ENCODE measurements around the gene ZNF774. TPM values are rescaled to one million over a fixed set of nuclear protein-coding genes. Genes with fewer than 3 reads are reported as not detected.
"Not testable (repeated sequence)": the region's sequence is repeated elsewhere in the genome, so short reads cannot be mapped to it uniquely, and the experiment has no call there.

Gene ZNF774
- total and polyA plus RNA-seq, 2 of the 13 experiments (the other 11 are each of a cell fraction or from before 2014, with no cell fraction given) = 0.59 to 1.4 TPM

GRCh38 chr15:90305355-90305754 is 46.7 kb upstream of the ZNF774 start:
- in situ Hi-C loops (cut with HindIII; ENCODE audit: extremely low pct_ligation_motif_present, low pct_unique_long_range_greater_than_20kb) = loop anchor here (10.0 kb wide), 1 partner anchor 299 kb away; no protein-coding TSS in a partner anchor
- POLR2A ChIA-PET = not testable (repeated sequence)

DNA sequence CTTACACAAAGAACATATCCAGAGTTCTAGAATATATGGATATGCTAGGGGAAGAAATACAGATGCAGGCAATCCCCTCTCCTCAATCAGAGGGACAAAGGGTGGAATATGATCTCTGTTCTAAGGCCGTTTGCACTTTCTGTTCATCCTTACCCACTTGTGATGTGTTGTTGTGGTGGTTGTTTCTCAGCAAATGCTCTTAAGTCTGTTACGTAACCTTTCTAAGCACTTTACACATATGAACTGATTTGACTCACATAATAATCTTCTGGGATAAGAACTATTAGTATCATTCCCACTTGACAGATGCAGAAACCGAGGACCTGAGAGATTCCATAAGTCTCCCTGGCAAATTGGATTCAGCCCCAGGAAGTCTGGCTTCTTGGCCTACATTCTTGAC is 46.2 kb upstream of the ZNF774 start:
- H3K4me1 ChIP-seq (ENCODE audit: insufficient read depth, low read length) = peaks cover 27% of the 10 kb centered on the region
- H2AFZ ChIP-seq (ENCODE audit: low read length) = no peak overlapping the region
- no peak overlapping the region for H3K4me2 ChIP-seq (ENCODE audit: low read depth, low read length)
- H3K9me3 ChIP-seq (ENCODE audit: low read length) = no peaks in the 10 kb centered on the region
- no peak overlapping the region for H3K4me3 ChIP-seq (replicated peaks in 1 of 3; ENCODE audit: insufficient read depth in 1 of 3, low read depth in 2 of 3, low read length in 3 of 3)
- in situ Hi-C loops (cut with HindIII; ENCODE audit: extremely low pct_ligation_motif_present, low pct_unique_long_range_greater_than_20kb) (loop anchor here (10.0 kb wide), 1 partner anchor 299 kb away; no protein-coding TSS in a partner anchor), intact Hi-C loops (cut with micrococcal nuclease; ENCODE audit: unreplicated experiment) (no loop called here)
- no peak for TF ChIP-seq GZF1 (CRISPR knock-in tag; IDR thresholded peaks at IDR 0.05)
- TF ChIP-seq CEBPB (IDR thresholded peaks at IDR 0.05; ENCODE audit: borderline replicate concordance, low read depth, low read length) = peak; percentile 27; the same call in 1 of the 2 replicates
- no peak for TF ChIP-seq MED8 (CRISPR knock-in tag; IDR thresholded peaks at IDR 0.05; ENCODE audit: insufficient replicate concordance)
- TF ChIP-seq NCOA1 (CRISPR knock-in tag; IDR thresholded peaks at IDR 0.05) = no peak
- TF ChIP-seq ZNF33B (CRISPR knock-in tag; IDR thresholded peaks at IDR 0.05) = no peak
- H3K36me3 ChIP-seq (replicated peaks in 1 of 2; ENCODE audit: control insufficient read depth in 1 of 2, insufficient read depth in 2 of 2, low read length in 2 of 2) = no peaks in the 10 kb centered on the region
- FAIRE-seq = no peak
- BruUV-seq (replicated peaks) = no TSS peak
- no peaks in the 10 kb centered on the region for H3K79me2 ChIP-seq (ENCODE audit: insufficient read depth, low read length)
- ATAC-seq = no peak
- H3K27me3 ChIP-seq (ENCODE audit: control insufficient read depth in 1 of 2, insufficient read depth in 2 of 2, low read length in 2 of 2) = peaks cover 0 to 4% of the 10 kb centered on the region in 2 experiments; a peak in 2 of 5 replicates
- H4K20me1 ChIP-seq (ENCODE audit: insufficient read depth, low read length) = no peaks in the 10 kb centered on the region
- no peak overlapping the region for H3K9ac ChIP-seq (ENCODE audit: insufficient read depth, low read depth, low read length)
- POLR2A ChIA-PET = no interaction called here
- DNase-seq (ENCODE audit: low spot score) = no peak
- 43% methylated on average over 3 of the region's 3 CpGs for WGBS (ENCODE audit: low lambda C conversion rate)
- CTCF ChIA-PET (ENCODE audit: low intra/inter-chr PET ratio, low total read pairs) = no interaction called here
- H3K27ac ChIP-seq (ENCODE audit: extremely low read length, insufficient read depth, low read length) = no peak overlapping the region

More at GRCh38 chr15:90305355-90305754, 46.7 kb upstream of the ZNF774 start:
- CTCF ChIA-PET (ENCODE audit: low intra/inter-chr PET ratio, low total read pairs); H3K27me3 ChIP-seq (ENCODE audit: control insufficient read depth in 1 of 2, insufficient read depth in 2 of 2, low read length in 2 of 2); H3K27ac ChIP-seq (ENCODE audit: extremely low read length, insufficient read depth, low read length); H2AFZ ChIP-seq (ENCODE audit: low read length); H3K36me3 ChIP-seq (replicated peaks in 1 of 2; ENCODE audit: control insufficient read depth in 1 of 2, insufficient read depth in 2 of 2, low read length in 2 of 2); intact Hi-C loops (cut with micrococcal nuclease; ENCODE audit: unreplicated experiment); ATAC-seq; H3K9ac ChIP-seq (ENCODE audit: insufficient read depth, low read depth, low read length); BruUV-seq (replicated peaks); DNase-seq (ENCODE audit: low spot score); H3K9me3 ChIP-seq (ENCODE audit: low read length); FAIRE-seq; H4K20me1 ChIP-seq (ENCODE audit: insufficient read depth, low read length); H3K79me2 ChIP-seq (ENCODE audit: insufficient read depth, low read length); H3K4me2 ChIP-seq (ENCODE audit: low read depth, low read length); H3K4me3 ChIP-seq (replicated peaks in 1 of 3; ENCODE audit: insufficient read depth in 1 of 3, low read depth in 2 of 3, low read length in 3 of 3): not testable (repeated sequence)
- WGBS (ENCODE audit: low lambda C conversion rate) = 63% methylated on average over 14 of the region's 14 CpGs
- peaks cover 29% of the 10 kb centered on the region for H3K4me1 ChIP-seq (ENCODE audit: insufficient read depth, low read length)
